HG02642 (cell line): ENCODE data around the gene C1QA.

Source experiments
- ATAC-seq: cut with Tn5 transposase; IDR thresholded peaks from one replicate; pipeline ENCODE4 v1.9.1; 2021; ENCODE audit warnings: mild to moderate bottlenecking; ENCODE audit not compliant: unreplicated experiment, poor library complexity

Gene C1QA

GRCh38 chr1:22611530-22611947, 24.9 kb upstream of the C1QA start:
- ATAC-seq = no peak

- ATAC-seq = no peak
Observed at GRCh38 chr1:22612671-22613571, 23.5 kb upstream of the C1QA start.

DNA sequence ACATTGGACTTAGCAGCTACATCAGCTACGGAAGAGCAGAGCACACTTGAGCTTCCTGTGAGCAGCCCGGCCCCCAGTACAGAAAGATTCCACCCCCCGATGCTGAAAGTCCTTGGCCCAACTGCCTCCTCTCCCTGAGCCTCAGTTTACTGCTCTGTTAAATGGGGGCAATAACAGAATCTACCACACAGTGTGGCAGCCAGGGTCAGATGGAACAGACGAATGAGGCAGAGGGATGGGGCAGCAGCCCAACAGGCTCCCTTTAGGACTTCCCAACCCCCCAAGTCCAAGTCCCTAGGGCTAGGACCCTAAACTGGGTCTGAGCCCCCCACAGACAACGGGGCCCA, 22.9 kb upstream of the C1QA start:
- no peak for ATAC-seq

DNA sequence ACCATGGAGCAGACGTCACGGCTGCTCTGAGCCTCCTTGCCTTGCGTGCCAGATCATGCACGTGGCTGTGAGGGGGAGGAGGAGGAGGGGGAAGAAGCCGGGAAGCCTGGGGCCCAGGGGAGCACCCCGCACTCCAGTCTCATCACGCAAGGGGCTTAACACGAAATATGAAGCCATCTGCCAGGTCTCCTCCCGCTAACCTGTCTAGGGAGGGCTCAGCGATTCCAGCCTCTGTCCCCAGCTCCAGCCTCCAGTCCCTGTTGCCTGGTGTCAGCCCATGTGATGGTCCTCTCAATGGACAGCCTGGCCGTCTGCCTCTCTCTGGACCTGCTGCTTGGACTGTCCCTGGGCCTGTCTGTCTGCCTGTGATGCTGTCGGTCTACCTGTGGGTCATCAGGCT, 22.5 kb upstream of the C1QA start:
- no peak for ATAC-seq

GRCh38 chr1:22615886-22616285, 20.5 kb upstream of the C1QA start:
- ATAC-seq = no peak

DNA sequence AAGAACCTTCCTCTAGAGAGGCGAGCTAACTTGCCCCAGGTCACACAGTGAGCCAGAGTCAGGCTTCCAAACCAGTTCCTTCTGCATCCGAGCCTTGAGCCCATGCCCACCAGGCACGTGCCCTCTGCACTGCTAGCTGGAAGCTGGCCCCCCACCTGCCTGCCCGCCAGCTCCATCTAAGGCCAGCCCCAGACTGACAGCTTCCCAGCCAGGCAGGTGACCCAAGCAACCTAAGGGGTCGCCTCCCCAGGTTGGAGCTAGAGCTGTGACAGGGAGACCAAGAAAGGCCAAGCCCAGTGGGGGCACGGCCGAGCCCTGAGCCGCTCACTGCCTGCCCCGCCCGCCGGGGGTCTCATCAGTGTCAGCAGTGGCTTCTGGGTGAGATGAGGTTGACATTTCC, 19.9 kb upstream of the C1QA start:
- no peak for ATAC-seq

- no peak for ATAC-seq
Observed at GRCh38 chr1:22618056-22618455, 18.4 kb upstream of the C1QA start.

DNA sequence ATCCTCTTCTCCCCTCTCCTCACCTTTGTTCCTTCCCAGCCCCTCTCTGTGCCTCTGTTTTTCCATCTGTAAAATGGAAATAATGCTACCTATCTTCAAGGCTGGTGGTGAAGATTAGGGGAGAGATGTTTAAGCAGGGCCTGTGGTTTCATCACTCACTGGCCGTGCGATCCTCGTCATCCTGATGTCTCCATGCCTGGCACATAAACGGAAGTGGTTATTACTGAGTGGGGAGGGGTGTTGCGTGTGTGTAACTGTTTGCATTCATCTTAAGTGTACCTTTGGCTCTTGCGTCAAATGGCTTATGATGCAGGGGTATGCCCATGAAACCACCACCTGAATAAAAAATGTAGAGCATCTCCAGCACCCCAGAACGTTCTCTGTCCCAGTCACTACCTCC, 17.2 kb upstream of the C1QA start:
- no peak for ATAC-seq

DNA sequence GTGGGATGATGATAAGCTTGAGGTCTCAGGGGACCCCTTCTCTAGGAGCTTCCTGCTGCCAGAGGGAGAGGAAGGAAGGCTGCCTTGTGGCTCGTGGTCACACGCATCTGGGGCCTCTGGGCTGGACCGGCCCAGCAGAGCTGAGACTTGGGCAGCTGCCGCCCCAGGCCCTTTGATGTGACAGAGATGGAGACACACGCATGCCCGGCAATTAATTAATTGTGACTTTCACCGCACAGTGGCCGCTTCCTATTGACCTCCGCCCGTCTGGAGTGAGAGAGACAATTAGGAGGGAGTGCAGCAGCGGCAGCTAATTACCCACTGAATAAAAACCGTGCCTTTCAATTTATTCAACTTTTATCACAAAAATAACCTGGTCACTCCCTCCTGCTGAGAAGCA, 16.6 kb upstream of the C1QA start:
- ATAC-seq = no peak

DNA sequence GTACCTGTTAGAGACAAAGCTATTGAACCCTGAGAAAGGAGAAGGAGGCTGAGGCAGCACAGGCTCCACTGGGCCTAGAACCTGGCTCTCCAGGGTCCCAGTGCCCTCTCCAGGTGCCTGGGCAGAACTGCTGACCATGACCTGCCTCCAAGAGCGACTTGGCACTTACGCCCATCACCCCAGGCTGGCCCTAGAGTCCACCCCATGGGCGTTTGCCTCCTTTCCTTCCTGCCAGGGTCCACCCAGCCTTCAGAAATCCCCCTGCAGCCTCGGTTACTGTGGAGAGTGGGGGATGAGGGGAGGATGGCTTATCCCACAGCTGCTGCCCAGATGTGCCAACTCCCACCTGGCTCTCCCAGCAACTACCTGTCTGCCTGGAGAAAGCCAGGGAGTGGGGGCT, 14.7 kb upstream of the C1QA start:
- ATAC-seq = no peak

DNA sequence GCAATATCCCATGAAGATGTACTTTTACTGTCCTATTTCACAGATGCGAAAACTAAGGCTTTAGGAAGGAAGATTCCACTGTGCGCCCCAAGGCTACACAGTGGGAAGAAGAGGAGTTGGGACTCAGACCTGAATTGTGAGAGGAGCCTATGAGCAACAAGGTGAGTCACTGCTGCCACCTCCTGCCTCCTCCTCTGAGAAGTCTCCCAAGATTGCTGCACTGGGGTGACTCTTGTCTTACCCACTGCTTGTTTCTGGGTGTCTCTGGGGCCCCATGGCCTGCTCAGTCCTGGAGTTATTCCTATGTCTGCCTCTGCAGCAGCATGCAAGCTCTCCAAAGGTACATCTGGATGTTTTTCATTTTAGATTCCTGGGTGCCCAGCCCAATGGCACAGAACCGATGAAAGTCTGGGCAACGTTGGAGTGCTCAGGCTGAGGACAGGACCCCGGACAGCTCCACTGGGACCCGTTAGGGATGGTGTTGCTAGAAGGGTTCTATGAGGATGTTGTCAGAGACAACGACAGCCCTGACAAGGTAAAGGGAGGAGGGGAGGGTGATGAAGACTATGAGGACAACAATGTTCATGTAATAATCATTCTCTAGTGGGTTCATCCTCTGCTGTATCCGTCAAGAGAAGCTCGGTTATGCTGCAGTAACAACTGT, 11.0 kb upstream of the C1QA start:
- no peak for ATAC-seq

GRCh38 chr1:22626237-22627157, 9.9 kb upstream of the C1QA start:
- ATAC-seq = no peak

- no peak for ATAC-seq
Observed at GRCh38 chr1:22627331-22627730, 9.1 kb upstream of the C1QA start.

- no peak for ATAC-seq
Observed at GRCh38 chr1:22628698-22629444, 7.6 kb upstream of the C1QA start.

GRCh38 chr1:22629886-22630285, 6.5 kb upstream of the C1QA start:
- ATAC-seq = no peak

- no peak for ATAC-seq
Observed at GRCh38 chr1:22633697-22634463, 2.5 kb upstream of the C1QA start.

DNA sequence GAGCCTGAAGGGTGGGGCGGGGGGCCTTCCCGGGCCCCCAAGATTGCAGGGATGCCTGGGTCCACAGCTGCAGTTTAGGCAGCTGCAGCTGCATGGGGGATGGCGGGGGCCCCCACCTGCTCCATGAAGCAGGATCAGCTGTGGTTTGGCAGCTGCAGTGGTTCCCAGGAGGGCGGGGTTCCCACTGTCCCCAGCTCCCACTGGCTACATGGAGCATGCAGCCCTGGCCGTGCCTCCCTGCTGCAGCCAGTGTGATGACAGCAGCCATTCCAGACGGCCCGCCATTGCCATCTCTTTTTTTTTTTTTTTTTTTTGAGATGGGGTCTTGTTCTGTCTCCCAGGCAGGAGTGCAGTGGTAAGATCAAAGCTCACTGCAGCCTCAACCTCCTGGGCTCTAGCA, 992 bp upstream of the C1QA start:
- no peak for ATAC-seq

DNA sequence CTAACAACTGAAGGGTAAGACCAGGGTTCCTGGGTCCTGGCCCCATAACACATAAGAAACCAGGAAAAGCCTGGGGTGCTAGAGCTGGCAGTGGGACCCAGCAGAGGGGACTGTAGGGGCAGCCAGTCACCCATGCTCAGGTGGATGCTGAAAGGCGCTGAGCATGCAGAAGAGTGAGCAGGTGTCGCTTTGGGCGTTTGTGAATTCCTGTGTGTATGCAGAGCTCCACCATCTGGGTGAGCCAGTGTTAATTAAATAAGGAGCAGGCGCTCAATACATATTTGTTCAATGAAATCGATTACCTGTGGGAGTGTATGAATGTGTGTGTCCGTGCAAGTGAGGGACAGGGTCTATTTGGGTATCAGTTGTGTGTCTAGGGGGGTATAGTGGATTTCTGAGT, 499 bp downstream of the C1QA start:
- ATAC-seq = no peak

DNA sequence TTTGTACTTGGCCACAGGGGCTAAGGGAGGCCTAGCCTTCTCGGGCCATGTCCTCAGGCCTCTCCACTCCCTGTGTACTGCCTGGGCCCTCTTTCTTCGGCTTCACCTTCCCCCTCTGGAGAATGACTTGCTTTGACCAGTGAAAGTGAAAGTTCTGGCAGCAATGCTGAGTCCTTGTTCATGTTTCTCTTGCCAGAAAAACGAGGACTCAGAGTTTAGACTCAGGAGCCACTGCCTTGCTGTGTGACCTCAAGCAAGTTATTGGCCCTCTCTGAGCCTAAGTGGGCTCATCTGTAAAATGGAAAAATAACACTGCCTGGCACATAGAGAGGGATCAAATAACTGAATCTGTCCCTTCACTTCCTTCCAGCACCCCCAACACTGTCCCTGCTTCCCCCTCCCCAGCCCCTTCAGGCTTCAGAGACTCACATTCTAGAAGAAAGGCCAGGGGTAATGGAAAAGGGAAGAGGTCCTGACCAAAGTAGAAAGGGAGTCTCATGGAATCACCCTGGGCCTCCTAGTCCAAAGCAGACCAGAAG, 1.5 kb downstream of the C1QA start:
- ATAC-seq = no peak
